Prostate gland (tissue), 2 donors: ENCODE data around the gene TGFBR3. TPM values are rescaled to one million over a fixed set of nuclear protein-coding genes. Genes with fewer than 3 reads are reported as not detected.

ENCODE experiments used
- DNase-seq: peaks from one replicate; pipeline ENCODE4 v3.0.0-alpha.2; 2019; ENCODE audit warnings: low spot score
- H3K27ac ChIP-seq, 2 donors: fragments of 200-600 bp; sonication (generic); 2 replicates each; pipeline ENCODE4 v1.5.1; 2017 to 2019
- H3K27me3 ChIP-seq: fragments of 200-600 bp; sonication (generic); replicated peaks from 2 replicates; pipeline ENCODE4 v1.5.1; 2019; ENCODE audit not compliant: insufficient read depth
- H3K36me3 ChIP-seq, 2 donors: fragments of 200-600 bp; sonication (generic); 1 replicate in 1 of 2; 2 replicates in 1 of 2; pipeline versions ENCODE4 v1.5.1 to v1.8.1; 2017 to 2019
- H3K4me1 ChIP-seq: fragments of 200-600 bp; sonication (generic); replicated peaks from 2 replicates; pipeline ENCODE4 v1.5.1; 2019
- H3K4me3 ChIP-seq, 2 donors: fragments of 200-600 bp; sonication (generic); 2 replicates each; pipeline ENCODE4 v1.5.1; 2017 to 2019
- H3K9me3 ChIP-seq: fragments of 200-600 bp; sonication (generic); 2 replicates; pipeline ENCODE4 v1.5.1; 2017
- CTCF ChIP-seq, 4 experiments: fragments of 200-600 bp in 2 of 4; fragments of 450-650 bp in 2 of 4; sonication (generic) in 2 of 4; IDR thresholded peaks; 1 replicate in 3 of 4; 2 replicates in 1 of 4; pipeline ENCODE4 v1.5.1; 2016 to 2019; ENCODE audit warnings: antibody characterized with exemption in 4 of 4, mild to moderate bottlenecking in 2 of 4, moderate library complexity in 2 of 4
- POLR2A ChIP-seq: fragments of 450-650 bp; IDR thresholded peaks from one replicate; pipeline ENCODE4 v1.6.1; 2016; ENCODE audit warnings: antibody characterized with exemption, mild to moderate bottlenecking
- POLR2AphosphoS5 ChIP-seq: sonication (generic); formaldehyde crosslinking; IDR thresholded peaks from one replicate; pipeline ENCODE4 v1.6.1; 2017; ENCODE audit warnings: antibody characterized with exemption
- WGBS: methylation state at CpG from one replicate; pipeline ENCODE4 v1.1.5; 2018; 5-methylcytosine and 5-hydroxymethylcytosine counted together
- intact Hi-C: fragments of 100-400 bp; cut with DNase I; formaldehyde crosslinking; loops from one replicate; pipeline ENCODE4 v1.14.2; 2022
- total RNA-seq, 2 donors: library from RNA; depleted of rRNA; stranded (reverse); fragments of >200 nt; gene quantifications; one replicate each; pipeline ENCODE4 v1.1.0, GENCODE V29; 2016

The TGFBR3 gene
- total RNA-seq, 2 donors from 2014 or later, result 26.4 to 51.7 TPM

- intact Hi-C loops, result no loop called here
- 43% methylated on average over 9 of the region's 9 CpGs for WGBS
- TF ChIP-seq POLR2AphosphoS5 (peak; percentile 11), CTCF (IDR thresholded peaks at IDR 0.05) (no peak)
- peak; percentile 67 for DNase-seq
- Histone ChIP-seq H3K27ac (peak overlapping the region in 1 of 2 donors; percentile 48), H3K4me3 (no peak overlapping the region), H3K4me1 (peaks cover 4% of the 10 kb centered on the region), H3K36me3 (no peaks in the 10 kb centered on the region), H3K9me3 (no peaks in the 10 kb centered on the region), H3K27me3 (no peaks in the 10 kb centered on the region)
These were observed 58.9 kb downstream of the TGFBR3 start for GRCh38 chr1:91827087-91827458.

- Histone ChIP-seq H3K9me3 (no peaks in the 10 kb centered on the region), H3K27me3 (no peaks in the 10 kb centered on the region), H3K36me3 (no peaks in the 10 kb centered on the region), H3K4me1 (peaks cover 4% of the 10 kb centered on the region), H3K4me3 (no peak overlapping the region), H3K27ac (peak overlapping the region in 1 of 2 donors; percentile 48)
- intact Hi-C loops, result no loop called here
- WGBS, result 73% methylated on average over 5 of the region's 5 CpGs
- DNase-seq, result no peak
- no peak for TF ChIP-seq POLR2AphosphoS5
- no peak for TF ChIP-seq CTCF (IDR thresholded peaks at IDR 0.05)
- no peak for TF ChIP-seq POLR2A
These were observed 59.3 kb downstream of the TGFBR3 start for GRCh38 chr1:91826649-91827048.

- Histone ChIP-seq H3K4me1 (peaks cover 4% of the 10 kb centered on the region), H3K27ac (no peak overlapping the region), H3K36me3 (no peaks in the 10 kb centered on the region), H3K27me3 (no peaks in the 10 kb centered on the region), H3K9me3 (no peaks in the 10 kb centered on the region), H3K4me3 (no peak overlapping the region)
- WGBS, result 92% methylated on average over 6 of the region's 6 CpGs
- intact Hi-C loops, result no loop called here
- DNase-seq, result no peak
- TF ChIP-seq POLR2AphosphoS5 (no peak), POLR2A (no peak), CTCF (IDR thresholded peaks at IDR 0.05) (no peak)
These were observed 59.7 kb downstream of the TGFBR3 start for GRCh38 chr1:91826248-91826647.

GRCh38 chr1:91821126-91821868, 64.7 kb downstream of the TGFBR3 start:
- 87% methylated on average over 6 of the region's 6 CpGs for WGBS
- no peak overlapping the region for H3K4me3 ChIP-seq

More at GRCh38 chr1:91821126-91821868, 64.7 kb downstream of the TGFBR3 start:
- no peaks in the 10 kb centered on the region for H3K4me1 ChIP-seq
- no peaks in the 10 kb centered on the region for H3K36me3 ChIP-seq
- DNase-seq, result no peak
- TF ChIP-seq POLR2A, result no peak
- TF ChIP-seq POLR2AphosphoS5, result no peak
- TF ChIP-seq CTCF (IDR thresholded peaks at IDR 0.05), result no peak
- intact Hi-C loops, result no loop called here
- no peaks in the 10 kb centered on the region for H3K9me3 ChIP-seq
- no peaks in the 10 kb centered on the region for H3K27me3 ChIP-seq
- no peak overlapping the region for H3K27ac ChIP-seq
